ENCODE data around the gene DOCK3. TPM values are rescaled to one million over a fixed set of nuclear protein-coding genes. Genes with fewer than 3 reads are reported as not detected.

DOCK3 gene
- total and polyA plus RNA-seq, 2 of the 4 experiments (the other 2 are of a cell fraction): under 0.01 to 0.12 TPM

DNA sequence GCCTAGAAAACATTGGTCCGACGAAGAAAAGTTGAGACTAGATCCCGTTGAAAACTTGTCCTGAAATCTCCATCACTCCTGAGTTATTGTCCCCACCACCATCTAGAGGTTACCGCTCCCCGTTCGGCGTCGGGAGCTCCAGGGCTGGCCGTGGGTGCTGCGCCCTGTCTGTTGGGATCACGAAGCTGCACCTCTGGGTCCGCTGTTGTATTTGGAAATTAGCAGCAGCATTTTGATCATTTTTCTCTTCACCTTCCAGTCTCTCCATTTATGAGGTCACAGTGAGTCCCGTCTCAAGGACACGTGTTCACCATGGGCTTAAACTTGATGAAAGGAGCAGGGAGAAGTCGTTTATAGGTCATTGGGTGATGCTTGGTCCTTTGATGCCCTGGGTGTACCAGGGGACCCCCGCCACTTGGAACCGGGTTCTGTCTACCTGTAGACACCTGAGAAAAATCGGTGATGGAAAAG lies 710.9 kb downstream of the DOCK3 start:
- CTCF ChIA-PET: interaction anchor here (0.5 to 1.0 kb wide), 4 partner anchors 14 to 769 kb away, joined by 3 read pairs; no protein-coding TSS in a partner anchor

More for the DNA sequence above, 710.9 kb downstream of the DOCK3 start:
- dilution Hi-C loops (cut with HindIII; ENCODE audit: low sequenced_read_pairs, unreplicated experiment): no loop called here
- TF ChIP-seq CHD1 (IDR thresholded peaks at IDR 0.05; ENCODE audit: low read depth, low read length) (no peak), FOS (IDR thresholded peaks at IDR 0.05; ENCODE audit: low read depth, low read length) (no peak), ELK1 (IDR thresholded peaks at IDR 0.05; ENCODE audit: borderline replicate concordance, low read depth, low read length) (no peak), RCOR1 (IDR thresholded peaks at IDR 0.05; ENCODE audit: insufficient replicate concordance, low read length) (no peak), MXI1 (IDR thresholded peaks at IDR 0.05; ENCODE audit: borderline replicate concordance, low read depth, low read length) (no peak), MAFK (IDR thresholded peaks at IDR 0.05; ENCODE audit: low read depth, low read length) (no peak), MAZ (IDR thresholded peaks at IDR 0.05; ENCODE audit: borderline replicate concordance, low read depth, low read length) (no peak), POLR2A (IDR thresholded peaks at IDR 0.05; ENCODE audit: low read depth, low read length) (no peak), RAD21 (IDR thresholded peaks at IDR 0.05; ENCODE audit: low read length) (no peak), NFE2L2 (IDR thresholded peaks at IDR 0.05; ENCODE audit: low read depth, low read length) (no peak), SMC3 (IDR thresholded peaks at IDR 0.05; ENCODE audit: low read depth, low read length) (no peak), BHLHE40 (IDR thresholded peaks at IDR 0.05; ENCODE audit: low read depth, low read length) (no peak), CEBPB (IDR thresholded peaks at IDR 0.05; ENCODE audit: low read depth, low read length) (no peak)
- peak overlapping the region; percentile 96 for H2AFZ ChIP-seq (replicated peaks; ENCODE audit: low read length, poor library complexity)
- H2BK20ac ChIP-seq (ENCODE audit: low read depth, low read length): no peak overlapping the region
- H3K9ac ChIP-seq (ENCODE audit: low read depth, low read length): peak overlapping the region; percentile 93
- POLR2A ChIA-PET (ENCODE audit: unreplicated experiment): interaction anchor here (0.6 kb wide), 3 partner anchors 14 to 712 kb away, joined by 3 to 7 read pairs (median 7); no protein-coding TSS in a partner anchor
- H4K91ac ChIP-seq (ENCODE audit: insufficient read depth, low read depth, low read length): peak overlapping the region; percentile 37
- H3K36me3 ChIP-seq (ENCODE audit: control insufficient read depth, insufficient read depth, low read length): peaks cover 26% of the 10 kb centered on the region
- DNase-seq: no peak
- H3K23ac ChIP-seq (ENCODE audit: low read depth, low read length): peak overlapping the region; percentile 77
- no peak overlapping the region for H4K5ac ChIP-seq (ENCODE audit: low read depth, low read length)
- H3K4me1 ChIP-seq (ENCODE audit: control insufficient read depth, insufficient read depth, low read length): peaks cover 9% of the 10 kb centered on the region
- peak overlapping the region; percentile 70 for H3K56ac ChIP-seq (ENCODE audit: extremely low read depth, insufficient read depth, low read length)
- peak overlapping the region; percentile 64 for H3K14ac ChIP-seq (replicated peaks; ENCODE audit: low read depth, low read length)
- H2BK15ac ChIP-seq (ENCODE audit: low read depth, low read length): no peak overlapping the region
- no peaks in the 10 kb centered on the region for H3K27me3 ChIP-seq (ENCODE audit: control insufficient read depth, insufficient read depth, low read length)
- peaks cover 45% of the 10 kb centered on the region for H4K20me1 ChIP-seq (ENCODE audit: insufficient read depth, low read length)
- peak overlapping the region; percentile 52 for H2AK5ac ChIP-seq (ENCODE audit: low read depth, low read length)
- no peak; the same call in 1 of the 2 replicates for ATAC-seq (ENCODE audit: low read depth)
- peak overlapping the region; percentile 30 to 48; a peak in 2 of 4 replicates for H4K8ac ChIP-seq (ENCODE audit: low read depth in 2 of 2, low read length in 2 of 2)
- peak overlapping the region; percentile 88 for H3K4ac ChIP-seq (ENCODE audit: low read depth, low read length)
- WGBS, 2 experiments (ENCODE audit: extremely low coverage in 2 of 2, insufficient read length in 1 of 2): 0% methylated on average over 7 of the region's 18 CpGs; no CpG with 5 or more reads in 1 of the 2 experiments
- H2BK120ac ChIP-seq (ENCODE audit: low read depth, low read length): no peak overlapping the region; the same call in 1 of the 2 replicates
- no peaks in the 10 kb centered on the region for H3K9me1 ChIP-seq (ENCODE audit: insufficient read depth, low read length)
- H3K4me2 ChIP-seq (ENCODE audit: low read depth, low read length): peak overlapping the region; percentile 94
- H3K79me1 ChIP-seq (ENCODE audit: low read depth in 1 of 2, low read length in 2 of 2): peaks cover 29 to 62% of the 10 kb centered on the region in 2 experiments
- in situ Hi-C loops (cut with MboI; ENCODE audit: low sequenced_read_pairs): loop anchor here (25.0 kb wide), 2 partner anchors 552 to 1048 kb away; partner anchors contain the start of genes PARP3, RASSF1, RRP9 and TUSC2
- H2BK5ac ChIP-seq (ENCODE audit: low read depth, low read length, poor library complexity, severe bottlenecking): peak overlapping the region; percentile 26
- H3K4me3 ChIP-seq (ENCODE audit: insufficient read depth, low read depth, low read length): peak overlapping the region; percentile 65
- intact Hi-C loops (cut with micrococcal nuclease): loop anchor here (1.0 to 5.0 kb wide), 5 partner anchors 413 to 1038 kb away; partner anchors contain the start of genes HEMK1, MAPKAPK3 and ZMYND10
- H2AK9ac ChIP-seq (replicated peaks; ENCODE audit: low read depth, low read length, poor library complexity): peak overlapping the region; percentile 96
- no peaks in the 10 kb centered on the region for H3K9me3 ChIP-seq (ENCODE audit: control insufficient read depth, insufficient read depth, low read length)
- no peak overlapping the region for H3K18ac ChIP-seq (ENCODE audit: low read depth, low read length)
- BruUV-seq (replicated peaks): no TSS peak
- H3K27ac ChIP-seq (ENCODE audit: insufficient read depth, low read length): peak overlapping the region; percentile 60

Measured in IMR-90 (cell line).